Fibroblast of lung (primary cell): ENCODE measurements around the gene PPP2R5A. TPM values are rescaled to one million over a fixed set of nuclear protein-coding genes. Genes with fewer than 3 reads are reported as not detected.

Source experiments
- DNase-seq, 2 donors: peaks; one replicate each; pipeline versions ENCODE4 v3.0.0 to v3.0.0-alpha.2; 2010; ENCODE audit warnings: low read depth in 2 of 2
- H2AFZ ChIP-seq: 2 replicates; pipeline ENCODE4 v1.5.1; 2012; ENCODE audit warnings: low read length, control low read depth, inconsistent platforms
- H3K27ac ChIP-seq: 2 replicates; pipeline ENCODE4 v1.5.1; 2011; ENCODE audit warnings: low read length, control low read depth; ENCODE audit not compliant: insufficient read depth
- H3K27me3 ChIP-seq: 2 replicates; pipeline ENCODE4 v1.5.1; 2011; ENCODE audit warnings: mild to moderate bottlenecking, low read length; ENCODE audit not compliant: control insufficient read depth, insufficient read depth
- H3K36me3 ChIP-seq: 2 replicates; pipeline ENCODE4 v1.5.1; 2011; ENCODE audit warnings: low read length; ENCODE audit not compliant: control insufficient read depth, insufficient read depth
- H3K4me1 ChIP-seq: 2 replicates; pipeline ENCODE4 v1.5.1; 2011; ENCODE audit warnings: low read length; ENCODE audit not compliant: control insufficient read depth, insufficient read depth; ENCODE audit errors: extremely low read depth
- H3K4me2 ChIP-seq: 2 replicates; pipeline ENCODE4 v1.5.1; 2011; ENCODE audit warnings: low read length, control low read depth; ENCODE audit not compliant: insufficient read depth; ENCODE audit errors: extremely low read depth
- H3K4me3 ChIP-seq, 4 experiments: fragments of 200-600 bp in 1 of 4; sonication (generic) in 1 of 4; replicated peaks in 1 of 4; 2 replicates each; pipeline ENCODE4 v1.5.1; 2011 to 2016; ENCODE audit warnings: low read length in 4 of 4, low read depth in 3 of 4, mild to moderate bottlenecking in 3 of 4, control low read depth in 2 of 4, inconsistent platforms in 1 of 4, mixed read lengths in 1 of 4; ENCODE audit not compliant: insufficient read depth in 1 of 4; ENCODE audit errors: control extremely low read depth in 1 of 4
- H3K79me2 ChIP-seq: 2 replicates; pipeline ENCODE4 v1.5.1; 2012; ENCODE audit warnings: mild to moderate bottlenecking, low read length, inconsistent platforms; ENCODE audit not compliant: control insufficient read depth, insufficient read depth
- H3K9ac ChIP-seq: 2 replicates; pipeline ENCODE4 v1.5.1; 2011; ENCODE audit warnings: mild to moderate bottlenecking, low read length, control low read depth; ENCODE audit not compliant: insufficient read depth
- H3K9me3 ChIP-seq: 2 replicates; pipeline ENCODE4 v1.5.1; 2012; ENCODE audit warnings: low read depth, low read length; ENCODE audit not compliant: control insufficient read depth, insufficient read depth
- H4K20me1 ChIP-seq: 2 replicates; pipeline ENCODE4 v1.5.1; 2011; ENCODE audit warnings: low read length; ENCODE audit not compliant: control insufficient read depth, insufficient read depth; ENCODE audit errors: extremely low read depth
- EZH2 ChIP-seq: IDR thresholded peaks from 2 replicates; pipeline ENCODE4 v1.5.1; 2012; ENCODE audit warnings: low read length, control low read depth, mild to moderate bottlenecking; ENCODE audit errors: missing control alignments
- polyA plus RNA-seq, 2 donors: library from polyadenylated mRNA; depleted of rRNA in 1 of 2; stranded (reverse) in 1 of 2; unstranded in 1 of 2; fragments of >200 nt; gene quantifications; 2 replicates each; pipeline ENCODE4 v1.2.1, GENCODE V29; 2011 to 2012; ENCODE audit warnings: missing spikeins in 1 of 2
- total RNA-seq: library from RNA; depleted of rRNA; stranded (reverse); fragments of >200 nt; gene quantifications from 2 replicates; pipeline ENCODE4 v1.2.1, GENCODE V29; 2014
- TF ChIP-seq, protein P1 (sequence below), 2 donors: IDR thresholded peaks in 1 of 2; conservative IDR thresholded peaks in 1 of 2; 1 replicate in 1 of 2; 2 replicates in 1 of 2; pipeline ENCODE4 v1.5.1; 2011 to 2012; ENCODE audit warnings: low read length in 2 of 2, control low read depth in 1 of 2, inconsistent platforms in 1 of 2, low read depth in 1 of 2, mild to moderate bottlenecking in 1 of 2

The PPP2R5A gene
- total and polyA plus RNA-seq, 2 donors (not counting 1 experiment from before 2014, with no cell fraction given), result 21.2 to 35.2 TPM

- no peak overlapping the region for H3K9ac ChIP-seq
- no peak overlapping the region for H3K4me2 ChIP-seq
- no peaks in the 10 kb centered on the region for H3K36me3 ChIP-seq
- no peak for DNase-seq
- H3K4me3 ChIP-seq, result no peak overlapping the region
- H3K79me2 ChIP-seq, result no peaks in the 10 kb centered on the region
- no peak overlapping the region for H2AFZ ChIP-seq
- H3K9me3 ChIP-seq, result no peaks in the 10 kb centered on the region
- no peaks in the 10 kb centered on the region for H4K20me1 ChIP-seq
- no peak for TF ChIP-seq EZH2
- no peak overlapping the region for H3K27ac ChIP-seq
- H3K4me1 ChIP-seq, result no peaks in the 10 kb centered on the region
- no peaks in the 10 kb centered on the region for H3K27me3 ChIP-seq
Observed at GRCh38 chr1:212269306-212269705, 15.9 kb upstream of the PPP2R5A start.

GRCh38 chr1:212270564-212270963, 14.6 kb upstream of the PPP2R5A start:
- H3K36me3 ChIP-seq, result no peaks in the 10 kb centered on the region

GRCh38 chr1:212271234-212271633, 14.0 kb upstream of the PPP2R5A start:
- no peaks in the 10 kb centered on the region for H3K4me1 ChIP-seq
- TF ChIP-seq, protein P1, sequence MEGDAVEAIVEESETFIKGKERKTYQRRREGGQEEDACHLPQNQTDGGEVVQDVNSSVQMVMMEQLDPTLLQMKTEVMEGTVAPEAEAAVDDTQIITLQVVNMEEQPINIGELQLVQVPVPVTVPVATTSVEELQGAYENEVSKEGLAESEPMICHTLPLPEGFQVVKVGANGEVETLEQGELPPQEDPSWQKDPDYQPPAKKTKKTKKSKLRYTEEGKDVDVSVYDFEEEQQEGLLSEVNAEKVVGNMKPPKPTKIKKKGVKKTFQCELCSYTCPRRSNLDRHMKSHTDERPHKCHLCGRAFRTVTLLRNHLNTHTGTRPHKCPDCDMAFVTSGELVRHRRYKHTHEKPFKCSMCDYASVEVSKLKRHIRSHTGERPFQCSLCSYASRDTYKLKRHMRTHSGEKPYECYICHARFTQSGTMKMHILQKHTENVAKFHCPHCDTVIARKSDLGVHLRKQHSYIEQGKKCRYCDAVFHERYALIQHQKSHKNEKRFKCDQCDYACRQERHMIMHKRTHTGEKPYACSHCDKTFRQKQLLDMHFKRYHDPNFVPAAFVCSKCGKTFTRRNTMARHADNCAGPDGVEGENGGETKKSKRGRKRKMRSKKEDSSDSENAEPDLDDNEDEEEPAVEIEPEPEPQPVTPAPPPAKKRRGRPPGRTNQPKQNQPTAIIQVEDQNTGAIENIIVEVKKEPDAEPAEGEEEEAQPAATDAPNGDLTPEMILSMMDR (conservative IDR thresholded peaks at IDR 0.05 in 1 of 2, IDR thresholded peaks at IDR 0.05 in 1 of 2; ENCODE audit: low read depth in 1 of 2, low read length in 2 of 2), result no peak
- no peak for TF ChIP-seq EZH2
- H3K9ac ChIP-seq, result no peak overlapping the region
- DNase-seq, result no peak
- no peak overlapping the region for H3K4me2 ChIP-seq
- no peaks in the 10 kb centered on the region for H3K36me3 ChIP-seq
- no peaks in the 10 kb centered on the region for H3K79me2 ChIP-seq
- H3K27me3 ChIP-seq, result no peaks in the 10 kb centered on the region
- H3K9me3 ChIP-seq, result no peaks in the 10 kb centered on the region
- H2AFZ ChIP-seq, result no peak overlapping the region
- H3K4me3 ChIP-seq, result no peak overlapping the region
- H4K20me1 ChIP-seq, result no peaks in the 10 kb centered on the region
- H3K27ac ChIP-seq, result no peak overlapping the region

More at GRCh38 chr1:212270564-212270963, 14.6 kb upstream of the PPP2R5A start:
- H3K9ac ChIP-seq, result no peak overlapping the region
- H3K4me1 ChIP-seq, result no peaks in the 10 kb centered on the region
- no peaks in the 10 kb centered on the region for H3K27me3 ChIP-seq
- H4K20me1 ChIP-seq, result no peaks in the 10 kb centered on the region
- no peaks in the 10 kb centered on the region for H3K79me2 ChIP-seq
- no peak for DNase-seq
- H3K4me3 ChIP-seq, result no peak overlapping the region
- no peak overlapping the region for H3K4me2 ChIP-seq
- H2AFZ ChIP-seq, result no peak overlapping the region
- no peak overlapping the region for H3K27ac ChIP-seq
- H3K9me3 ChIP-seq, result no peaks in the 10 kb centered on the region
- TF ChIP-seq, protein P1 (conservative IDR thresholded peaks at IDR 0.05 in 1 of 2, IDR thresholded peaks at IDR 0.05 in 1 of 2; ENCODE audit: low read depth in 1 of 2, low read length in 2 of 2), result no peak
- TF ChIP-seq EZH2, result no peak
